GM12891 (cell line): ENCODE data around the gene FUZ.

Source experiments
- POLR2A ChIP-seq: IDR thresholded peaks from 2 replicates; pipeline ENCODE4 v1.6.1; 2011; ENCODE audit warnings: low read depth, low read length, control low read depth
- TAF1 ChIP-seq: IDR thresholded peaks from 2 replicates; pipeline ENCODE4 v1.6.1; 2011; ENCODE audit warnings: low read depth, low read length, control low read depth

GRCh38 chr19:49829200-49829599 is 16.1 kb upstream of the FUZ start:
- TF ChIP-seq TAF1 (no peak), POLR2A (no peak)
